NCI-H2171 treated with DMSO at 0.1 percent for 48 hours (cell line): ENCODE measurements around the gene NBAS.
"Not testable (repeated sequence)": the region's sequence is repeated elsewhere in the genome, so short reads cannot be mapped to it uniquely, and the experiment has no call there.

Experiments used
- DNase-seq: peaks from one replicate; lab custom pipeline; 2025; lab: John Stamatoyannopoulos, UW

The NBAS gene

DNA sequence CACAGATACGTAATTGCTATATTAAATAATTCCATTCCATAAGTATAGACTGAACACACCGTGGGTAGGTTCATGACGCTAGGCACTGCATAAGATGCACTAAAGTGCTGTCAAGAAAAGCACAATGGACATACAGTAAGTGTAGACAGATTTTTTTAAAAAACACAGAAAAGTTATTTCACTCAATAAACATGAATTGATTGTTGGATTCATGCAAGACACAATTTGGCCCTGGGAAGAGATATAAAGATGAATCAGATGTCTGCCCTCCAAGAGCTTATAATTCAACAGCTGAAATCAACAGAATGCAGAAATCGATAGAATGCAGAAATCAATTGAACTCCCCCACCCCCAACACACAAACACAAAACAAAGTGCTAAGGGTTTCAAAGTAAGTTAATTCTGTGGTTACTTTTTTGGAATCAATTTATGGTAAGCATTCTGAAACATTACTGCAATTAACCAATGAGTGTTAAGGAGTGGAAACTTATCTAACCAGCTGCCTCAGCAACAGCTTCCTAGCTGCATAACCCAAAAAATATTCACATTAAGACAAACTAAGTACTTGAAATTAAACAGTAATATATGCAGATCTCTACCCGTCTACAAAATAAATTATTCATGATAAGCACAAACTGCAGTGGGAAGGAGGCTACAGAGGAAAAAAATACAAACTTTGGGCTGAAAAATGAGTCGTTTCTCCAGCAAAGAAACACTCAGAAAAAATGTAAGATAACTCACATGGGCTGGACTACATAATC is 1.6 kb downstream of the NBAS start:
- DNase-seq = no peak

DNA sequence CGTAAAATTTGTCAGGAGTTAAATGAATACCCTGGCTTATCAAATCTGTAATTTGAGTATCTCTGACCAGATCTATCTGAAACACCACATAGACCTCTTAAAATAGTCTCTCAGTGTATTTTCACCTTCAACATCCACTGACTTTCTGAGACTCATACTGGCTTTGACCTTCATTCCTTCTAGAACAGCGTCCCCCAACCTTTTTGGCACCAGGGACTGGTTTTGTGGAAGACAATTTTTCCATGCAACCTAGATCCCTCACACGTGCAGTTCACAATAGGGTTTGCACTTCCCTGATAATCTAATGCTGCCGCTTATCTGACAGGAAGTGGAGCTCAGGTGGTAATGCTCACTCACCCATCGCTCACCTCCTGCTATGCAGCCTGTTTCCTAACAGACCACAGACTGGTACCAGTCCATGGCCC is 3.2 kb downstream of the NBAS start:
- peak; percentile 66 for DNase-seq

DNA sequence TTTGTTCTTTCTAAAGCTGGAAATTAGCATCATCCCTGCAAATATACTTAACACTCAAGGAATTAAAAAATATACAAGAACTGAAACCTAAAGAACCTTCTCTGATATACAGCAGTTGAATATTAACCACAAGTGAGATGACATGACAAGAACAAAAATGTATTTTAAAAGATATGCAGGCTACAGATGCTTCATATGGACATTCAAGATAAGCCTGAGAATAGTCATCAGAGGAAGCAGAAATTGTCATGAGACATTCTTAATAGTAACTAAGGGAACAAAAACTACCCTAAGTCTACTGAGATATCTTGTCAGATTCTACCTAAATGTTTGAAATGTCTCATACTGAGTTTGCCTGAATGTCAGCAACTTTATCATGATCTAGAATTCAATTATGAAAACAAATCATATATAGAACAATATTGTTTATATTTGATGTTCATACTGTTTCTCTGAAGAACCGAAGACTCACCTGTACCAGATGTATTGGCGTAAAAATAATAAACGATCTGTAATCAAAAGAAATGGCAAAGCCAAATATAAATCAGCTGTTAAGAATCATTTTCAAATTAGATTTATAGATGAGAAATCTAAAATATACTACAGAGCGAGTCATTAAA is 4.7 kb downstream of the NBAS start:
- no peak for DNase-seq

DNA sequence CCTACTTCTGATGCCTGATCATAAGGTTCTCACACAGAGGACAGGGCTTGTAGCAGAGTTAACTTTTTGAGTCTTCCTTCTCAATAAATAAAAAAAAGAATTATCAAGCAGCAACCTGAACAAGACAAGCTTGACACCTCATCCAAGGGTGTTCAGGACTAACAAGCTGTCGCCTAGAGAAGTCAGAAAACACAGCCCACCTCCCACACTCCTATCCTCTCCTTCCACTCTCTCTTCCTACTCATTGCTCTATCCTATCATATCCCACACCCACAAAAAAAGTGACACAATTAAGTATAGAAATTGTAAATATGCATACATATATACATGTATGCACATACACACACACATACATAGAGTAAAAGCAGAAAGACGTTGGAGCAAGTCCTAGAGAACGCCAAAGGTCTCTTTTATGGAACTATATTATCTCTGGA is 5.4 kb downstream of the NBAS start:
- DNase-seq = no peak

DNA sequence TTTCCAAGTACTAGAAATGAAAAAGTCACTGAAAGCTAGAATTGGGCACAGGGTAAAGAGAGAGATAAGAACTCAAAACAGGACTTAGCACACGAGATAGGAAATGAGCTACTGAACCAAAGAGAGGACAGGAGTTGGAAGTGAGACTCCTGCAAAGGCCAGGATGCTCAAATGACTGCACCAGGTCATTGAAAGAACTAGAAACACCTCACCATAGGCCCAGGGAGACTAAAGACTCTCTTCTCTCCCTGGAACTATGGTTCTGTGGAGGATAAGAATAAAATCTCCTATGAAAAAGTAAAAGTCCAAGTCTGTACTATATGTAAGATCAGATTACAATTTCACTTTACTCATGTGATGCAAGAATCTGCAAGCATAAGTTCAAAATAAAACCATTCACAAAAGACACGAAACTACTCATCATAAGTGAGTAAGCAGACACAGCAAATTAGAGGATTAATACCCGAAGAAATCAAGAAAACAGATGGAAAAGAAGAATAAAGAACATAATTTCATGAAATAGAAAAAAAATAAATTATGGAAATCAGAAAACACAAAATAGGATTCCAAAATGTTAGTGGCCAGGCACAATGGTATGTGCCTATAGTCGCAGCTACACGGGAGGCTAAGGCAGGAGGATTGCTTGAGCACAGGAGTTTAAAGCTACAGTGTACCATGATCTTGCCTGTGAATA is 6.5 kb downstream of the NBAS start:
- no peak for DNase-seq

- DNase-seq = no peak
Observed at GRCh38 chr2:15553951-15554350, 7.2 kb downstream of the NBAS start.

DNA sequence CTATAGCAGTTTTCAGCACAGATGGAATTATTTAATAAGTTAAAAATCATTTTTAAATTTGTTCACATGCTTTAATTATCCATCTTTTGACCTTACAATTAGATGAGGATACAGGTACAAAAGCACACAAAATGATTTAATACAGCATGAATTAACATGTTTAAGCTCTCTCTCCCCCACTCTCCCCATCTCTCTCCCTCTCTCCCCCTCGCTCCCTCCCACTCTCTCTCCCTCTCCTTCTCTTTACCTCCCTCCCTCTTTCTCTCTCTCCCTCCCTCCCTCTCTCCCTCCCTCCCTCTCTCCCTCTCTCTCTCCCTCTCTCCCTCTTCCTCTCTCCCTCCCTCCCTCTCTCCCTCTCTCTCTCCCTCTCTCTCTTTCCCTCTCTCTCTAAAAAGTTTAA is 7.6 kb downstream of the NBAS start:
- no peak for DNase-seq

GRCh38 chr2:15548974-15549373 is 12.2 kb downstream of the NBAS start:
- no peak for DNase-seq

- DNase-seq = peak; percentile 61
Observed at GRCh38 chr2:15547115-15547876, 13.8 kb downstream of the NBAS start.

DNA sequence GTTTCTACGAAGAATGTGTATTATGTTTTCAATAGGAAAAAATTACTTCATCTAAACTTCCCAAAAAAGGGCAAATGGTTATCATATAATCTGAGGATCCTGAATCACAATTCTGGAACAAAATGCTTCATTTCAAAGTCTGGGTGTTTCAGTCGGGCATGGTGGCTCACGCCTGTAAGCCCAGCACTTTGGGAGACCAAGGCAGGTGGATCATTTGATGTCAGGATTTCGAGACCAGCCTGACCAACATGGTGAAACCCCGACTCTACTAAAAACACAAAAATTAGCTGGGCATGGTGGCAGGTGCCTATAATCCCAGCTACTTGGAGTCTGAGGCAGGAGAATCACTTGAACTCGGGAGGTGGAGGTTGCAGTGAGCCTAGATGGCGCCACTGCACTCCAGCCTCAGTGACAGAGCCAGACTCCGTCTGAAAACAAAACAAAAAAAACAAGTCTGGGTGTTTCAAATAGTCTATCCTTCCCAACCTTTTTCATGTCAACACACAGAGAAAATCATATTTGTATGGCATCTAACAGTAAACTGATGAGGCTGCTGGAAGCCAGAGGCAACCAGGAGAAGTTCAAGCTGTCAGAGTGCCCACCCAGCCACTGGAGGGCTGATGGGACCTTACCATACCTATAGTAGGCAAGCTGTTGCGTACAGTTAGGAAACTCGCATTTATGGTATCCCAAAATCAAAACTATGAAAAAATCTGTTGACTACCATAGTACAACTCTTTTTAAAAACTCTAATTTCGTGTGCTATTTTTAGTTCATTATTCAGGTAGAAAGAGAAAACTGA is 14.6 kb downstream of the NBAS start:
- peak; percentile 40 for DNase-seq

- no peak for DNase-seq
Observed at GRCh38 chr2:15544227-15544626, 16.9 kb downstream of the NBAS start.

DNA sequence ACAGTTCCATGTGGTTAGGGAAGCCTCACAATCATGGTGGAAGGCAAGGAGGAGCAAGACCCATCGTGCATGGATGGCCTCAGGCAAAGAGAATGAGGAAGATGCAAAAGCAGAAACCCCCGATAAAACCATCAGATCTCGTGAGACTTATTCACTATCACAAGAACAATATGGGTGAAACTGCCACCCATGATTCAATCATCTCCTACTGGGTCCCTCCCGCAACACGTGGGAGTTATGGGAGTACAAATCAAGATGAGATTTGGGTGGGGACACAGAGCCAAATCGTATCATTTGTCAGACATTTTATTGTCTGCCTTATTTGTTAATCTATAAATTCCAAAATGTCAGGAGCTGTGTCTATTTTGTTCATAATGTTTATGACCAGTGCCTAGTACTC is 17.6 kb downstream of the NBAS start:
- no peak for DNase-seq

GRCh38 chr2:15543053-15543452 is 18.1 kb downstream of the NBAS start:
- DNase-seq = no peak

- DNase-seq = not testable (repeated sequence)
Observed at GRCh38 chr2:15542269-15542668, 18.9 kb downstream of the NBAS start.

GRCh38 chr2:15540523-15540922 is 20.6 kb downstream of the NBAS start:
- not testable (repeated sequence) for DNase-seq

DNA sequence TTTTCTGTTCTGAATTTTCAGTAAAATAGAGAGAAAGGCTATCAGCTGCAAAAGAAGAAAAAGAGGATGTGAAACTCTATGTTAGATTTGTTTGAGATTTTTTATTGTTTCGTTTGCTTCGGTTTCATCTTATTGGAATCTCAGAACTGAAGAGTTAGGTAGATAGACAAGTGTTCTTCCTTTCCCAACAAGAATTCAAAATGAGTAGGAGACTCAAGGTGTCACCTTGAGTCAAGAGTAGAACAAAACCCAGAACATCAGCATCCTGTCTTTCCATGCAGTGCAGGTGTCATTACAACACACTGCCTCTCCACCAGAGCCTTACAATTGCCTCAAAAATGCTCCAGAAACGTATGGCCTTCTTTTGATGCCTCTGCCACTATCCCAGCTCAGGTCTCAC is 21.1 kb downstream of the NBAS start:
- no peak for DNase-seq

DNA sequence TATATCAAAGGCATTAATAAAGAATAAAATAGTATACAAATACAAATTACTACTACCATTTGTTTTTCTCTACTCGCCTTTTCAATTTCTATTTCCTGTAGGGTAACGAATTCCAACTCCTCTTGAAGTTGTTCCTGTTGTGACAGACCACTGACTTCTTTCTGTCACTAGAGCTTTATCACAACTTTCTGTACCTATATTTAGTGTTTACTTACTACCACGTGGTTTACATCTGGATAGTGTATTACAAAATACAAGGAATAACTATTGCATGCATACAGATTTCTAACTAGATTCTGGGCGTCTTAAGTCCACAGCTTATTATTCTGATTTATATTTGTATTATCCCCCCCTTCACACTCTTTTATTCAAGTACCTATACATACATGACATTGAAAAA is 22.3 kb downstream of the NBAS start:
- DNase-seq = no peak

- no peak for DNase-seq
Observed at GRCh38 chr2:15533860-15534480, 27.2 kb downstream of the NBAS start.

- no peak for DNase-seq
Observed at GRCh38 chr2:15532996-15533395, 28.1 kb downstream of the NBAS start.

- no peak for DNase-seq
Observed at GRCh38 chr2:15531095-15531854, 29.9 kb downstream of the NBAS start.
